K562 (cell line): Measurements from ENCODE around the gene PPARD. TPM values are rescaled to one million over a fixed set of nuclear protein-coding genes. Genes with fewer than 3 reads are reported as not detected.
A peak's percentile ranks its signal among the peaks of the same experiment; 100 is the strongest.

Experiments
- DDX20 ChIP-seq: fragments of 450-650 bp; IDR thresholded peaks from 2 replicates; pipeline ENCODE4 v1.6.1; 2016; ENCODE audit warnings: missing genetic modification characterization, low read depth, mild to moderate bottlenecking, missing compliant biosample characterization, moderate library complexity
- FOXJ3 ChIP-seq: sonication (generic); formaldehyde crosslinking; IDR thresholded peaks from 2 replicates; pipeline ENCODE4 v1.4.0; 2020; ENCODE audit warnings: mild to moderate bottlenecking, missing genetic modification reagents
- MYNN ChIP-seq, 2 experiments: sonication (generic); formaldehyde crosslinking in 1 of 2; IDR thresholded peaks; 2 replicates each; pipeline versions ENCODE4 v1.5.0 to v1.6.1; 2016 to 2020; ENCODE audit warnings: antibody characterized with exemption in 1 of 2, missing genetic modification reagents in 1 of 2
- PHF21A ChIP-seq: fragments of 450-650 bp; IDR thresholded peaks from 2 replicates; pipeline ENCODE4 v1.6.1; 2017; ENCODE audit warnings: low read depth, borderline replicate concordance
- POLR2B ChIP-seq: fragments of 450-650 bp; IDR thresholded peaks from 2 replicates; pipeline ENCODE4 v1.6.1; 2018; ENCODE audit warnings: low read depth; ENCODE audit not compliant: partially characterized antibody
- POU5F1 ChIP-seq: fragments of 150-350 bp; IDR thresholded peaks from 2 replicates; pipeline ENCODE4 v1.6.1; 2014; ENCODE audit warnings: borderline replicate concordance, low read length, low read depth, mild to moderate bottlenecking; ENCODE audit not compliant: partially characterized antibody
- RFX5 ChIP-seq: IDR thresholded peaks from 2 replicates; pipeline ENCODE4 v1.6.1; 2011; ENCODE audit warnings: low read depth, mild to moderate bottlenecking, improper control_type of control experiment, low read length
- SREBF2 ChIP-seq: sonication (generic); formaldehyde crosslinking; IDR thresholded peaks from 2 replicates; pipeline ENCODE4 v1.4.0; 2020; ENCODE audit warnings: mild to moderate bottlenecking, missing genetic modification reagents
- ZNF232 ChIP-seq: sonication (generic); formaldehyde crosslinking; IDR thresholded peaks from 2 replicates; pipeline ENCODE4 v1.8.0; 2022; ENCODE audit warnings: mild to moderate bottlenecking, missing genetic modification reagents
- polyA plus RNA-seq, 8 experiments: library from polyadenylated mRNA; depleted of rRNA in 4 of 8; stranded (reverse) in 5 of 8; unstranded in 3 of 8; fragments of >200 nt; fragmentation: Nextera tagmentation in 2 of 8; fragmentation: Illumina TruSeq in 1 of 8; extraction: Ambion mirVana in 2 of 8; extraction: Trizol in 1 of 8; gene quantifications; 2 replicates each; pipeline versions ENCODE4 v1.2.1 to v1.2.3, GENCODE V29; 2011 to 2014; ENCODE audit warnings: inconsistent platforms in 1 of 8, missing spikeins in 1 of 8
- total RNA-seq, 7 experiments: library from RNA; depleted of rRNA in 6 of 7; stranded (reverse); fragments of >200 nt in 6 of 7; fragmentation: Illumina TruSeq in 2 of 7; extraction: Trizol in 2 of 7; gene quantifications; 2 replicates each; pipeline versions ENCODE4 v1.2.1 to v1.2.3, GENCODE V29; 2011 to 2021; ENCODE audit warnings: low replicate concordance in 1 of 7
- TF ChIP-seq, protein P1 (sequence below): sonication (generic); formaldehyde crosslinking; IDR thresholded peaks from 2 replicates; pipeline ENCODE4 v1.8.1; 2022; ENCODE audit warnings: missing genetic modification reagents
- TF ChIP-seq, protein P2 (sequence below), 2 experiments: fragments of 450-650 bp; IDR thresholded peaks; 2 replicates each; pipeline ENCODE4 v1.6.1; 2016; ENCODE audit warnings: mild to moderate bottlenecking in 2 of 2, borderline replicate concordance in 1 of 2, low read depth in 1 of 2, moderate library complexity in 1 of 2
- TF ChIP-seq, protein P3 (sequence below): fragments of 200-800 bp; sonication (Bioruptor generic); IDR thresholded peaks from 2 replicates; pipeline ENCODE4 v1.6.1; 2016; ENCODE audit warnings: missing genetic modification characterization, missing compliant biosample characterization

The PPARD gene
- total and polyA plus RNA-seq, 9 of the 15 experiments (the other 6 are each of a cell fraction or from before 2014, with no cell fraction given) = 0.14 to 13.2 (median 3.8) TPM

DNA sequence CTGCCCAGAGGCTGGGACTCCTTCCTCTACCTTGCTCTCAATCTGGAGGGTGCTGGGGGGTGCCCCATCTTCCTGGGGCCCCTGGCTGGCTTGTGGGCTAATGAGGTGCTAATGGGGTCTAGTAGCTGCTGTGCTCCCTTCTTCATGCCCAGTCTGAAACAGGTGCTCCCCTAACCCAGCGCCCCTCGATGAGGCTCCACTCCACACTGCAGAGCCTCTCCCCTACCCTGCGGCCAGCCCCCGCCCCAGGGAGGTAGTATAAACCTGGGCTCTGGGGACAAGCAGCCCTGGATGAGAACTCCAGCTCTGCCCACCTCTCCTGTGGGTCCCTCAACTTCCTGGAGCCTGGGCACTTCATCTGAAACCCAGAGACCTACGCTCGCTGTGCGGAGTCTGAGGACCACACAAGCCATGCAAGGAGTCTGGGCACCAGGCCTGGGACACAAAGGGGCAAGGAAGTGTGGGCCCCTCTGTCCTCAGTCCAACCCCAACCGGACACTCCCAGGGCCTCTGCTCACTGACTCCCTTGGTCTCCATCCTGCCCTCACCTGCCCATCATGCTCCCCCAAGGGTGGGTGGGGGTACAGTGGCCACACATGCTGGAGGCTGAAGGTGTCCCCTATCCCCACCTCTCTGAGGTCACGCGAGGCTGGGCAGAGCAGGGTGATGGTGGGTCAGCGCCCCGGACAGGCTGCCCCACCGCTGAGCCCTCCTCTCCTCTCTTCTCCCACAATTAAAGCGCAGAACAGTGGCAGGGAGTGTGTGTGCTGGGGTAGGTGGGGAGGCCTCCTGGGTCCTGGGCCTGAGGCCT is 132.0 kb downstream of the PPARD start (continued):
- no peak for TF ChIP-seq POU5F1
- no peak for TF ChIP-seq DDX20 (tag)
- no peak for TF ChIP-seq PHF21A
- TF ChIP-seq, protein P1, sequence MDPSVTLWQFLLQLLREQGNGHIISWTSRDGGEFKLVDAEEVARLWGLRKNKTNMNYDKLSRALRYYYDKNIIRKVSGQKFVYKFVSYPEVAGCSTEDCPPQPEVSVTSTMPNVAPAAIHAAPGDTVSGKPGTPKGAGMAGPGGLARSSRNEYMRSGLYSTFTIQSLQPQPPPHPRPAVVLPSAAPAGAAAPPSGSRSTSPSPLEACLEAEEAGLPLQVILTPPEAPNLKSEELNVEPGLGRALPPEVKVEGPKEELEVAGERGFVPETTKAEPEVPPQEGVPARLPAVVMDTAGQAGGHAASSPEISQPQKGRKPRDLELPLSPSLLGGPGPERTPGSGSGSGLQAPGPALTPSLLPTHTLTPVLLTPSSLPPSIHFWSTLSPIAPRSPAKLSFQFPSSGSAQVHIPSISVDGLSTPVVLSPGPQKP = no peak
- TF ChIP-seq FOXJ3 = no peak
- TF ChIP-seq, protein P2, sequence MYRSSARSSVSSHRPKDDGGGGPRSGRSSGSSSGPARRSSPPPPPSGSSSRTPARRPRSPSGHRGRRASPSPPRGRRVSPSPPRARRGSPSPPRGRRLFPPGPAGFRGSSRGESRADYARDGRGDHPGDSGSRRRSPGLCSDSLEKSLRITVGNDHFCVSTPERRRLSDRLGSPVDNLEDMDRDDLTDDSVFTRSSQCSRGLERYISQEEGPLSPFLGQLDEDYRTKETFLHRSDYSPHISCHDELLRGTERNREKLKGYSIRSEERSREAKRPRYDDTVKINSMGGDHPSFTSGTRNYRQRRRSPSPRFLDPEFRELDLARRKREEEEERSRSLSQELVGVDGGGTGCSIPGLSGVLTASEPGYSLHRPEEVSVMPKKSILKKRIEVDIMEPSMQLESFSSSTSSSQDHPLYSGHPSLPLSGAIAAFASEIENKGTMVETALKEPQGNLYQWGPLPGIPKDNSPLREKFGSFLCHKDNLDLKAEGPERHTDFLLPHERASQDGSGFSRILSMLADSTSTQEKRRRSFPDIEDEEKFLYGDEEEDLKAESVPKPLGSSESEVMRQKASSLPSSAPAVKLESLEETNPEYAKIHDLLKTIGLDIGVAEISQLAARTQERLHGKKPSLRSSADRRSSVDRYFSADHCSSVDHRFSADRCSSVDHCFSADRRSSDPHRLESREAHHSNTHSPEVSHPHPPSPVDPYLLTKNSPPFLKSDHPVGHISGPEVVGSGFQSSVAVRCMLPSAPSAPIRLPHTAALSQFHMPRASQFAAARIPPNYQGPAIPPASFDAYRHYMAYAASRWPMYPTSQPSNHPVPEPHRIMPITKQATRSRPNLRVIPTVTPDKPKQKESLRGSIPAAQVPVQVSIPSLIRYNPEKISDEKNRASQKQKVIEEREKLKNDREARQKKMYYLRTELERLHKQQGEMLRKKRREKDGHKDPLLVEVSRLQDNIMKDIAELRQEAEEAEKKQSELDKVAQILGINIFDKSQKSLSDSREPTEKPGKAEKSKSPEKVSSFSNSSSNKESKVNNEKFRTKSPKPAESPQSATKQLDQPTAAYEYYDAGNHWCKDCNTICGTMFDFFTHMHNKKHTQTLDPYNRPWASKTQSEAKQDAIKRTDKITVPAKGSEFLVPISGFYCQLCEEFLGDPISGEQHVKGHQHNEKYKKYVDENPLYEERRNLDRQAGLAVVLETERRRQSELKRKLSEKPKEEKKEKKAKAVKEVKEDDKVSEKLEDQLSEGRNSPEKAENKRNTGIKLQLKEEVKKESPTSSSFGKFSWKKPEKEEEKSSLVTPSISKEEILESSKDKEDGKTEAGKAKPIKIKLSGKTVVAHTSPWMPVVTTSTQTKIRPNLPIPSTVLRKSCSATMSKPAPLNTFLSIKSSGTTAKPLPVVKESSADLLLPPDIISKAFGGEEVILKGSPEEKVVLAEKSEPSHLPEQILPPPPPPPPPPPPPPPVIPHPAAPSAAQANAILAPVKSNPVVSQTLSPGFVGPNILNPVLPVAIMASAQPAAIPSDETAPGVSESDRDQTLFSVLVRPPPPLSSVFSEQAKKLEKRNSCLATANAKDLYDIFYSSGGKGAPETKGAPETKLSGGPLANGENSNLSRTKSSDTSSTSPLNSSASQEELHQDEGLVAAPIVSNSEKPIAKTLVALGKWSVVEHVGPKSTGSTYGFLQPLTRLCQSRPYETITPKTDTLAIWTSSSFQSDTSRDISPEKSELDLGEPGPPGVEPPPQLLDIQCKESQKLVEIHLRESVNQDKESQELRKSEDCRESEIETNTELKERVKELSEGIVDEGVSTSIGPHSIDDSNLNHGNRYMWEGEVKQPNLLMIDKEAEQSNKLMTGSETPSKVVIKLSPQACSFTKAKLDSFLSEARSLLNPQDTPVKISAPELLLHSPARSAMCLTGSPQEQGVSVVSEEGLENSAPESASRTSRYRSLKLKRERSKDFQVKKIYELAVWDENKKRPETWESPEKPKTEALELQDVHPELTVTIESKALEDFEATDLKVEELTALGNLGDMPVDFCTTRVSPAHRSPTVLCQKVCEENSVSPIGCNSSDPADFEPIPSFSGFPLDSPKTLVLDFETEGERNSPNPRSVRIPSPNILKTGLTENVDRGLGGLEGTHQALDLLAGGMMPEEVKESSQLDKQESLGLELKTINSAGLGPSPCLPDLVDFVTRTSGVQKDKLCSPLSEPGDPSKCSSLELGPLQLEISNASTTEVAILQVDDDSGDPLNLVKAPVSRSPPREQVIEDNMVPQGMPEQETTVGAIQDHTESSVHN (IDR thresholded peaks at IDR 0.05; ENCODE audit: borderline replicate concordance in 1 of 2, low read depth in 1 of 2) = no peak
- TF ChIP-seq SREBF2 = no peak
- TF ChIP-seq POLR2B = peak; percentile 37
- TF ChIP-seq, protein P3, sequence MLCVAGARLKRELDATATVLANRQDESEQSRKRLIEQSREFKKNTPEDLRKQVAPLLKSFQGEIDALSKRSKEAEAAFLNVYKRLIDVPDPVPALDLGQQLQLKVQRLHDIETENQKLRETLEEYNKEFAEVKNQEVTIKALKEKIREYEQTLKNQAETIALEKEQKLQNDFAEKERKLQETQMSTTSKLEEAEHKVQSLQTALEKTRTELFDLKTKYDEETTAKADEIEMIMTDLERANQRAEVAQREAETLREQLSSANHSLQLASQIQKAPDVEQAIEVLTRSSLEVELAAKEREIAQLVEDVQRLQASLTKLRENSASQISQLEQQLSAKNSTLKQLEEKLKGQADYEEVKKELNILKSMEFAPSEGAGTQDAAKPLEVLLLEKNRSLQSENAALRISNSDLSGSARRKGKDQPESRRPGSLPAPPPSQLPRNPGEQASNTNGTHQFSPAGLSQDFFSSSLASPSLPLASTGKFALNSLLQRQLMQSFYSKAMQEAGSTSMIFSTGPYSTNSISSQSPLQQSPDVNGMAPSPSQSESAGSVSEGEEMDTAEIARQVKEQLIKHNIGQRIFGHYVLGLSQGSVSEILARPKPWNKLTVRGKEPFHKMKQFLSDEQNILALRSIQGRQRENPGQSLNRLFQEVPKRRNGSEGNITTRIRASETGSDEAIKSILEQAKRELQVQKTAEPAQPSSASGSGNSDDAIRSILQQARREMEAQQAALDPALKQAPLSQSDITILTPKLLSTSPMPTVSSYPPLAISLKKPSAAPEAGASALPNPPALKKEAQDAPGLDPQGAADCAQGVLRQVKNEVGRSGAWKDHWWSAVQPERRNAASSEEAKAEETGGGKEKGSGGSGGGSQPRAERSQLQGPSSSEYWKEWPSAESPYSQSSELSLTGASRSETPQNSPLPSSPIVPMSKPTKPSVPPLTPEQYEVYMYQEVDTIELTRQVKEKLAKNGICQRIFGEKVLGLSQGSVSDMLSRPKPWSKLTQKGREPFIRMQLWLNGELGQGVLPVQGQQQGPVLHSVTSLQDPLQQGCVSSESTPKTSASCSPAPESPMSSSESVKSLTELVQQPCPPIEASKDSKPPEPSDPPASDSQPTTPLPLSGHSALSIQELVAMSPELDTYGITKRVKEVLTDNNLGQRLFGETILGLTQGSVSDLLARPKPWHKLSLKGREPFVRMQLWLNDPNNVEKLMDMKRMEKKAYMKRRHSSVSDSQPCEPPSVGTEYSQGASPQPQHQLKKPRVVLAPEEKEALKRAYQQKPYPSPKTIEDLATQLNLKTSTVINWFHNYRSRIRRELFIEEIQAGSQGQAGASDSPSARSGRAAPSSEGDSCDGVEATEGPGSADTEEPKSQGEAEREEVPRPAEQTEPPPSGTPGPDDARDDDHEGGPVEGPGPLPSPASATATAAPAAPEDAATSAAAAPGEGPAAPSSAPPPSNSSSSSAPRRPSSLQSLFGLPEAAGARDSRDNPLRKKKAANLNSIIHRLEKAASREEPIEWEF (CRISPR knock-in tag) = no peak
- TF ChIP-seq ZNF232 (CRISPR knock-in tag) = no peak
- peak; percentile 31; the same call in 1 of the 2 replicates for TF ChIP-seq MYNN (IDR thresholded peaks at IDR 0.05)
- TF ChIP-seq MYNN (CRISPR knock-in tag; IDR thresholded peaks at IDR 0.05) = no peak
- TF ChIP-seq RFX5 = no peak
